IPS DF 4.7 (cell line): Measurements from ENCODE around the gene GDF10.

Source experiments
- DNase-seq: peaks from one replicate; pipeline ENCODE4 v3.0.0-alpha.2; 2013; ENCODE audit warnings: low spot score; ENCODE audit errors: extremely low read depth

The GDF10 gene

GRCh38 chr10:47299611-47300428, at the start of gene GDF10:
TSS of gene GDF10 (plus strand) at chr10:47300197. CDS start at chr10:47300652, 455 bp downstream.
- DNase-seq, result no peak

- DNase-seq, result no peak
Measured at GRCh38 chr10:47252093-47252780, 47.8 kb upstream of the GDF10 start.

DNA sequence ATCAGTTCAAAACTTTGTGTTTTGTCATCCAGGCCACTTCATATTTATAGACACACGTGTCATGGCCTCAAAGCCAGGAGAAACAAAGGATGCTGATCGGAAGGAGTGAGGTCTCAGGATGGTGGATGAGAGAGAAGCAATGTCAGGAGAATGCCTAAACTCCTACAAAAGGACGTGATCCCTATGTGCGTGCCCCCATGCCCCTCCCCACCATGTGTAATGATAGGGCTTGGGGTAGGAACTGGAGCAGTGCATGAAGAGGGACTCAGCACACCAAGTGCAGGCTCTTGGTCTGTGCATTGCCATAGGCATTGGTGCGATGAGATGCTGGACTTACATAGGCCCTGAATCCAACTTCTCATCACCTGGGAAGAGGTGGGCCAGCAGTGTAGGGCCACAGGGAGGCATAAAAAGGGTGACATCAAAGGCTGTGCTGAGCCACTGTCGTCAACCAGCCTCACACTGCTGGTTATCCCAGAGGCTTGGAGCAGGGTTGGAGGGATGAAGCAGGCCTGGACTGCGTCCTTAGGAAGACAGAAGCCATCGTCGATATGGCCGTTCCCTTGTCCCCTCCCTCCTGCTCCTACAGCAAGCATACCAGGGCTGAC, 46.9 kb upstream of the GDF10 start:
- no peak for DNase-seq

GRCh38 chr10:47253651-47254375, 46.2 kb upstream of the GDF10 start:
- no peak for DNase-seq

- no peak for DNase-seq
Measured at GRCh38 chr10:47254611-47255010, 45.4 kb upstream of the GDF10 start.

DNA sequence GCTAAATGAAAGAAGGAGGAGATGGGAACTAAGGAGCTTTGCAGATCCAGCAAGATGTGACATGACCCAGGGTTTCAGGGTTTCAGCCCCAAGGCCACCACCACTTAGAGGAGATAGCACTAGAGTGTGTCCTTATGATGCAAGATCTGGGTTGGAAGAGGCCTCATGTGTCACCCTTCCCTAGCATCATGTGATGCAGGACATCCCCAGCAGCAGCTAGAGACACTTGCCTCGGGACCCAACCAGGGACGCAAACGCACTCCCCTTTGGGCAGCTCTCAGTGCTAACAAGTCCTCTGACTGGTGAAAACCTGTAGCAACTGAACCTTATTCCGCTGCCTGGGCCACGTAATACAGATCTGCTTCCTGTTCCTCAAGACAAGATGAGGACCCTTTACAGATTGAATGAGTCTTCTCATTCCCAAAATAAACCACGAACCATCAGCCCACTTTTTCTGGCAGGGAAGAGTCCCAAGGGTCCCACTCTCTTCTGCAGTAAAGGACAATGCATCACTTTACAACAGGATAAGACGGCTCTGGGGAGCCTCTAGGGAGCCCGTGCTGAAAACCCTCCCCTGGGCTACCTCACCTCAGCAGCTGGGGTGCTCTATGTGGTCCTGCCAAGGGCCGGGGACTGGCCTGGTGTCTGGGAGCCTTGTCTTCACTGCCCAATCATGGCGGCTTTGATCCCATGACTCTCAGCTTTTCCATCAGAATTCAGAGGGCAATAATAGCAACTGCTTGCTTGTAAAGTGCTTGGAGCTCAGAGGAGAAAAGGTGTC, 44.8 kb upstream of the GDF10 start:
- DNase-seq, result no peak

DNA sequence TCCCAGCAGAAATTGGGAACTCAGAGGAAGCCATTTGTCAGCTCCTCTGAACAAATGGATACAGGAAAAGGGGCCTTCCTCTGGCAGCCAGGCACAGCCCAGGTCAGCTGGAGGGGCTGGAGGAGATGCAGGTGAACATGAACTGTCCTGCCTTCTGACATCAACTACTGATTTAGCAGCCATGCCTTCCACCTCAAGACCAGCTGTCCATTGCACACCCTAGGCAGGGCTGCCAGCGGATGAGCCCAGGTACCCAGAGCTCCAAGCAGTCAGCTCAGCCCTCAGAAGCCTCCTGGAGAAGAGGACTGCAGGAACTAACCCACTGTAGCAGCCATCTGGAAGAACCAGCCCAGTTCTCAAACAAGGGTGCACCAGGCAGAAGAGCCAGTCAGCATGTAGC, 44.1 kb upstream of the GDF10 start:
- DNase-seq, result no peak

GRCh38 chr10:47256751-47257336, 43.2 kb upstream of the GDF10 start:
- no peak for DNase-seq

DNA sequence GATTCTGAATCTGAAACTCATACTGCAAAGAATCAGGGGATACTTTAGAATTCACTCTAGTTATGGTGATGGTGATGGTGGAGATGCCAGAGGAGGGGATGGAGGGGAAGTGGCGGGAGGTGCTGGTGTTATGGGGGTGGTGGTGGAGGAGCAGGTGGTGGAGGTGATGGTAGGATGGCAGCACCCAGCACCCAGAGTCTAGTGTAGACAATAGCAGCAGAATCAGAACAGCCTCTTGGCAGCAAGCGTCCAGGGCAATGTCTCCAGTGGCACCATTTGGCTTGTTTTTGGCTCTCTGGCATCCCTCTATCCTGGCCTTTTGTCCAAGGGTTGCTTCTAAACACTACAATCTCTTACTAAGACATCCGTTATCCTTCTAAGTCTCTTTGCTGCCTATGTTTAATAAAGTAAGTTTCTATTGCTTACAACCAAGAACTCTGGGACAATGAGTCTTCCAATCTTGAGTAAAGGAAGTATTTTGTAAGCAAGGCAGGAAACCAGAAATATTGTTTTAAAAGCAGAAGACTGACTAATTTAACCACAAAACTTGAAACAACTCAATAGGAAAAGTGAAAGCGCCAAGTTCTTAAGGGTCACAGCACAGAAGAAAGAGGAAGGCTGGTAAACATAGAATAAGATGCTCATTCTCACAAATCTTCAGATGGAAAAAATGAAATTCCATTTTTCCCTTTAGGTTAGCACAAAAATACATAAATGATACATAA, 42.4 kb upstream of the GDF10 start:
- DNase-seq, result no peak

DNA sequence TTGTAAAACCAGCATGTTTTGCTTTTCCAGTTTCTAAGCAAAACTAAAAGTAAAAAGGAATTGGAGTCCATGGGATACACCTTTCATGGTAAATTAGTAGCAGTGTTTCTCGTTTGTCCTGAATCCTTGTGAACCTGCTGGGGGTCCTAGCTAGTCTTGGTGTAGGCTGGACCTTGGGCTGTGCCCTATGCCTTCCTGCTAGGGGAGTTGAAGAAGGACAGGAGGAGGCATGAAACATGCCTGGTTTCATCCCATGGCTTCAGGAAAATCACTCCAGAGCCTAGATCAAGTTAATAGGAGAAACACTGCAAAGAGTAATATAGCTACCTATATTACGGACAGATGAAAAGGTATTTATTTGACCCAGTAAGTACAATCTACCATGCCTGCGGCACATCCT, 41.1 kb upstream of the GDF10 start:
- no peak for DNase-seq

GRCh38 chr10:47259466-47259865, 40.5 kb upstream of the GDF10 start:
- DNase-seq, result no peak

- no peak for DNase-seq
Measured at GRCh38 chr10:47260505-47261111, 39.4 kb upstream of the GDF10 start.

DNA sequence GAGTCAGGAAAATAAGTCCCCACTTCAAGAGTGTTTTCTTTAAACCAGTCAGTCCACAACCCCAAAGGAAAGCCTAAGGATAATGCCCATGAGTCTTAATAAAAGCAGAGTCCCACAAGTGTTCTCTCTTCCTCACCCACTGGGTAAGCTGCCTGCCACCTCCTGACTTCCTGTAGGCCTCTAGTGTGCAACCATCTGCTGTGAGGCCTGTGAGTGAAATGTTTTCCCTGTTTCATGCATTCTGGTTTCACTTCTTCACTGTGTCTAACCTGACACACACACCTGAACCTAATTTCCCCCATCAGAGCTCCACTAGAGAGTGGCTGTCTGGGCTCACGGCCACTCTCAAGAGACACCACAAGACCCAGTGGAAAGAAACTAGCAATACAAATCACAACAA, 38.9 kb upstream of the GDF10 start:
- DNase-seq, result no peak

GRCh38 chr10:47261556-47261955, 38.4 kb upstream of the GDF10 start:
- DNase-seq, result no peak

- DNase-seq, result no peak
Measured at GRCh38 chr10:47262606-47263533, 37.1 kb upstream of the GDF10 start.

GRCh38 chr10:47264797-47265281, 35.2 kb upstream of the GDF10 start:
- no peak for DNase-seq

GRCh38 chr10:47266602-47267001, 33.4 kb upstream of the GDF10 start:
- DNase-seq, result no peak

DNA sequence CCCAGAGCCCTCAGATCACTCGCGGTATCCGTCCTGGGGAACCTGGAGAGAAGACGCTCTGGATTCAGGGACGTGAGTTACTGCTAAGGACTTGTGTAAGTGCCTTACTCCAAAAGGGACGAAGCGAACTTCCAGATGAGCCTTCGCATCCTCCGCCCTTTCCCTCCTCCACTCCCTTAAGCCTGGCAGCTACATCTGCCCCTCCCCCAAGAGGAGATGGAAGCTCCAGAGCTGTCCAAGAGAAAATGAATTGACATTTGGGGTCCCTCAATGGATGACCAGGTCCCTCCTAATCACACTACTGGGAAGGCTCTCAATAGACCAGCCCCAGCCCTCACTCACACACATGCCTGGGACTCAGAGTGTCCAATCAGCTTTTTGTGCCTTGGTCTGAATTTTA, 31.3 kb upstream of the GDF10 start:
- DNase-seq, result no peak
